Measurements from ENCODE around the gene ACOX3. TPM values are rescaled to one million over a fixed set of nuclear protein-coding genes. Genes with fewer than 3 reads are reported as not detected.

ACOX3 gene
- polyA plus RNA-seq, 4 donors, result 15.4 to 19.2 (median 16.5) TPM

GRCh38 chr4:8328866-8329559 lies 111.5 kb downstream of the ACOX3 start:
- no peak for DNase-seq (ENCODE audit: low read depth in 4 of 4, low spot score in 2 of 4)

GRCh38 chr4:8328456-8328855 lies 112.1 kb downstream of the ACOX3 start:
- no peak for DNase-seq (ENCODE audit: low read depth in 4 of 4, low spot score in 2 of 4)

GRCh38 chr4:8326206-8326605 lies 114.3 kb downstream of the ACOX3 start:
- DNase-seq (ENCODE audit: low read depth in 4 of 4, low spot score in 2 of 4), result no peak

- no peak for DNase-seq (ENCODE audit: low read depth in 4 of 4, low spot score in 2 of 4)
Observed at GRCh38 chr4:8325291-8325973, 115.1 kb downstream of the ACOX3 start.

- DNase-seq (ENCODE audit: low read depth in 4 of 4, low spot score in 2 of 4), result no peak
Observed at GRCh38 chr4:8324640-8325239, 115.8 kb downstream of the ACOX3 start.

GRCh38 chr4:8323947-8324555 lies 116.5 kb downstream of the ACOX3 start:
- DNase-seq (ENCODE audit: low read depth in 4 of 4, low spot score in 2 of 4), result no peak

- no peak for DNase-seq (ENCODE audit: low read depth in 4 of 4, low spot score in 2 of 4)
Observed at GRCh38 chr4:8322794-8323704, 117.5 kb downstream of the ACOX3 start.

GRCh38 chr4:8321771-8322170 lies 118.8 kb downstream of the ACOX3 start:
- DNase-seq (ENCODE audit: low read depth in 4 of 4, low spot score in 2 of 4), result no peak

- no peak for DNase-seq (ENCODE audit: low read depth in 4 of 4, low spot score in 2 of 4)
Observed at GRCh38 chr4:8321220-8321619, 119.3 kb downstream of the ACOX3 start.

- no peak for DNase-seq (ENCODE audit: low read depth in 4 of 4, low spot score in 2 of 4)
Observed at GRCh38 chr4:8320386-8320750, 120.2 kb downstream of the ACOX3 start.

GRCh38 chr4:8319731-8320385 lies 120.7 kb downstream of the ACOX3 start:
- no peak for DNase-seq (ENCODE audit: low read depth in 4 of 4, low spot score in 2 of 4)

GRCh38 chr4:8319061-8319460 lies 121.5 kb downstream of the ACOX3 start:
- no peak for DNase-seq (ENCODE audit: low read depth in 4 of 4, low spot score in 2 of 4)

GRCh38 chr4:8318509-8318908 lies 122.0 kb downstream of the ACOX3 start:
- no peak for DNase-seq (ENCODE audit: low read depth in 4 of 4, low spot score in 2 of 4)

- no peak for DNase-seq (ENCODE audit: low read depth in 4 of 4, low spot score in 2 of 4)
Observed at GRCh38 chr4:8317474-8317873, 123.0 kb downstream of the ACOX3 start.

GRCh38 chr4:8316911-8317351 lies 123.6 kb downstream of the ACOX3 start:
- no peak for DNase-seq (ENCODE audit: low read depth in 4 of 4, low spot score in 2 of 4)

Other genes with a start within 250 kb of the ACOX3 start
- gene SH3TC1, start 241.4 kb downstream of the ACOX3 start, polyA plus RNA-seq (ENCODE audit: insufficient read length in 4 of 4), result 10 to 100 TPM; 19.1 to 36.1 (median 26.5) TPM
- gene HTRA3, start 171.0 kb downstream of the ACOX3 start, polyA plus RNA-seq (ENCODE audit: insufficient read length in 4 of 4), result 10 to 100 TPM in 2 of 4 donors, 1 to 10 TPM in 2; 8.2 to 16.7 (median 10.7) TPM
- 10 to 100 TPM; 13.1 to 21.8 (median 18.0) TPM for gene TRMT44, start 54 bp upstream of the ACOX3 start, polyA plus RNA-seq (ENCODE audit: insufficient read length in 4 of 4)
- 1 to 10 TPM in 2 of 4 donors, under 1 TPM in 2; 0.32 to 1.8 (median 1.1) TPM for gene GPR78, start 139.7 kb upstream of the ACOX3 start, polyA plus RNA-seq (ENCODE audit: insufficient read length in 4 of 4)
- 10 to 100 TPM; 21.5 to 29.1 (median 25.0) TPM for gene CPZ, start 152.0 kb upstream of the ACOX3 start, polyA plus RNA-seq (ENCODE audit: insufficient read length in 4 of 4)

Measured in left renal cortex interstitium (tissue), 4 donors.